ENCODE measurements around the gene IQSEC3. TPM values are rescaled to one million over a fixed set of nuclear protein-coding genes. Genes with fewer than 3 reads are reported as not detected.

Gene IQSEC3
- total RNA-seq, 1 donor from 2014 or later: 1.1 TPM

DNA sequence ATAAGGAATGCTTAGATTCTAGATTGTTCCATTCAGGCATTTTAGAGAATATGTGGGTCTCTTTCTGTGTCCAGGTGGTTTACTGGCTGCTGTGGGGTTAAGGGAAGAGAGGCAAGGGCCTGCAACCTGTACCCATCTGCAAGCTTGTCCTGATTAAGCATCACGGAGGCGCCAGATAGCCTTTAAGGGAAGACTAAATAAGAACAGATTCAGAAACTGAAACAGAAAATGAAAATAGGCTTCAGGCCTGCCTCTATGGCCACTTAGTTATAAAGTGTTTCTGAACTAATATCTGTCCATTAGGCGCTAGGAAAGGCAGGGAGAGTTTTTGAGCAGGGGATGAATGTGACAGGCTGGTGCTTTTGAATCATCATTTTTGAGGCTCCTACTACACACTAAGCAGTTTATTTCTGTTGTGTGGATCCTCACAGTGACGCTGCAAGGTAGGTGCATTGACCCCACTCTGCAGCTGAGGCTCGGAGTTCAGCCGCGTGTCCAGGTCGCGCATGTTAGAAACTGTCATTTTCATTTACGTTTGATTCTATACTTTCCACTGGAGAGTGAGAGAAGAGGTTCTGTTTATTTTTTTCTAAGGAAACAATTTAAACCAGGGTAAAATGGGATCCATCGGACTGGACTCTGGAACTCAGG is 100.0 kb downstream of the IQSEC3 start:
- Mint-ChIP-seq H3K27me3 (ENCODE audit: low read depth) (peaks cover 5% of the 10 kb centered on the region), H3K27ac (ENCODE audit: unreplicated experiment) (no peak overlapping the region), H3K4me3 (no peak overlapping the region), H3K9me3 (no peaks in the 10 kb centered on the region), H3K36me3 (ENCODE audit: low read depth) (no peaks in the 10 kb centered on the region), H3K4me1 (peaks cover 49% of the 10 kb centered on the region)
- no peak for TF ChIP-seq CTCF (conservative IDR thresholded peaks at IDR 0.05)
- no peak for DNase-seq (ENCODE audit: low read depth, low spot score)

GRCh38 chr12:167959-168600 is 101.5 kb downstream of the IQSEC3 start:
- no peaks in the 10 kb centered on the region for H3K36me3 Mint-ChIP-seq (ENCODE audit: low read depth)
- no peak for DNase-seq (ENCODE audit: low read depth, low spot score)
- peaks cover 54% of the 10 kb centered on the region for H3K4me1 Mint-ChIP-seq
- TF ChIP-seq CTCF (conservative IDR thresholded peaks at IDR 0.05): no peak
- peaks cover 3% of the 10 kb centered on the region for H3K27me3 Mint-ChIP-seq (ENCODE audit: low read depth)
- H3K9me3 Mint-ChIP-seq: no peaks in the 10 kb centered on the region
- H3K27ac Mint-ChIP-seq (ENCODE audit: unreplicated experiment): no peak overlapping the region
- H3K4me3 Mint-ChIP-seq: no peak overlapping the region

- TF ChIP-seq CTCF (conservative IDR thresholded peaks at IDR 0.05): no peak
- Mint-ChIP-seq H3K27me3 (ENCODE audit: low read depth) (peaks cover 3% of the 10 kb centered on the region), H3K9me3 (no peaks in the 10 kb centered on the region), H3K36me3 (ENCODE audit: low read depth) (no peaks in the 10 kb centered on the region), H3K27ac (ENCODE audit: unreplicated experiment) (no peak overlapping the region), H3K4me3 (no peak overlapping the region), H3K4me1 (peaks cover 54% of the 10 kb centered on the region)
- DNase-seq (ENCODE audit: low read depth, low spot score): no peak
These were observed 102.4 kb downstream of the IQSEC3 start for GRCh38 chr12:168763-169525.

- Mint-ChIP-seq H3K4me1 (peaks cover 48% of the 10 kb centered on the region), H3K9me3 (no peaks in the 10 kb centered on the region), H3K27ac (ENCODE audit: unreplicated experiment) (no peak overlapping the region), H3K4me3 (no peak overlapping the region), H3K36me3 (ENCODE audit: low read depth) (no peaks in the 10 kb centered on the region), H3K27me3 (ENCODE audit: low read depth) (peaks cover 3% of the 10 kb centered on the region)
- peak; percentile 49 for TF ChIP-seq CTCF (conservative IDR thresholded peaks at IDR 0.05)
- DNase-seq (ENCODE audit: low read depth, low spot score): no peak
These were observed 103.2 kb downstream of the IQSEC3 start for GRCh38 chr12:169528-170370.
